Measurements from ENCODE around the gene RBBP8NL.
A peak's percentile ranks its signal among the peaks of the same experiment; 100 is the strongest.

Gene RBBP8NL

GRCh38 chr20:62420846-62421715 lies 6.3 kb downstream of the RBBP8NL start:
- no peak for DNase-seq (ENCODE audit: low spot score)

GRCh38 chr20:62419759-62420158 lies 7.6 kb downstream of the RBBP8NL start:
- DNase-seq (ENCODE audit: low spot score): no peak

GRCh38 chr20:62418709-62419487 lies 8.4 kb downstream of the RBBP8NL start:
- no peak for DNase-seq (ENCODE audit: low spot score)

GRCh38 chr20:62417981-62418708 lies 9.2 kb downstream of the RBBP8NL start:
- no peak for DNase-seq (ENCODE audit: low spot score)

GRCh38 chr20:62416651-62417637 lies 10.4 kb downstream of the RBBP8NL start:
- no peak for DNase-seq (ENCODE audit: low spot score)

- DNase-seq (ENCODE audit: low spot score): no peak
These were observed 11.8 kb downstream of the RBBP8NL start for GRCh38 chr20:62415354-62416111.

GRCh38 chr20:62413896-62414481 lies 13.3 kb downstream of the RBBP8NL start:
- peak; percentile 38 for DNase-seq (ENCODE audit: low spot score)

GRCh38 chr20:62413025-62413570 lies 14.2 kb downstream of the RBBP8NL start:
- no peak for DNase-seq (ENCODE audit: low spot score)

GRCh38 chr20:62412194-62413024 lies 14.9 kb downstream of the RBBP8NL start:
- DNase-seq (ENCODE audit: low spot score): no peak

- no peak for DNase-seq (ENCODE audit: low spot score)
These were observed 15.7 kb downstream of the RBBP8NL start for GRCh38 chr20:62411479-62412193.

- DNase-seq (ENCODE audit: low spot score): no peak
These were observed 16.4 kb downstream of the RBBP8NL start for GRCh38 chr20:62410746-62411478.

- peak; percentile 39 for DNase-seq (ENCODE audit: low spot score)
These were observed 17.2 kb downstream of the RBBP8NL start for GRCh38 chr20:62409931-62410745.

GRCh38 chr20:62409086-62409853 lies 18.1 kb downstream of the RBBP8NL start:
- no peak for DNase-seq (ENCODE audit: low spot score)

GRCh38 chr20:62408640-62409039 lies 18.7 kb downstream of the RBBP8NL start:
- no peak for DNase-seq (ENCODE audit: low spot score)

- DNase-seq (ENCODE audit: low spot score): no peak
These were observed 19.3 kb downstream of the RBBP8NL start for GRCh38 chr20:62408055-62408454.

Measured in AG20443 (cell line).